Cardiac fibroblast (primary cell): ENCODE measurements around the gene OR1I1.

Source experiments
- DNase-seq, 2 donors: peaks; one replicate each; pipeline versions ENCODE4 v3.0.0 to v3.0.0-alpha.2; 2010; ENCODE audit warnings: low read depth in 2 of 2
- H3K4me3 ChIP-seq, 2 donors: replicated peaks in 1 of 2; 1 replicate in 1 of 2; 2 replicates in 1 of 2; pipeline ENCODE4 v1.5.1; 2011; ENCODE audit warnings: low read depth in 2 of 2, low read length in 2 of 2, mild to moderate bottlenecking in 2 of 2, moderate library complexity in 1 of 2
- TF ChIP-seq, protein P1 (sequence below): IDR thresholded peaks from one replicate; pipeline ENCODE4 v1.5.1; 2011; ENCODE audit warnings: low read depth, mild to moderate bottlenecking, low read length, inconsistent platforms

Gene OR1I1

DNA sequence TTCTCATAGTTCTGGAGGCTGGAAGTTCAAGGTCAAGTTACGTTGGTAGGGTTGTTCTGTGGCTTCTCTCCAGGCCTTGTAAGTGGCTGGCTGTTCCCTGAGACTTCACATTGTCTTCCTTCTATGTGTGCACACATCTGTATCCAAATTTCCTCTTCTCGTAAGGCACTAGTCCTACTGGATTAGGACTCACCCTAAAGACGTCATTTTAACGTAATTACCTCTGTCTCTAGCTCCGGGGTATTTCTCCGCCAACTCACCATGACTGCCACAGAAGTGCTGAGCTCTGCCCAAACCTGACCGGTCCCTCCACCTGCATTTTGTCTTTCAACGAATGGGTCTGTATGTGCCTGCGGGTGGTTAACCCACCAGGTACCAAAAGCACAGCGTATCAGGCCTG lies 16.4 kb downstream of the OR1I1 start:
- no peak overlapping the region for H3K4me3 ChIP-seq
- TF ChIP-seq, protein P1, sequence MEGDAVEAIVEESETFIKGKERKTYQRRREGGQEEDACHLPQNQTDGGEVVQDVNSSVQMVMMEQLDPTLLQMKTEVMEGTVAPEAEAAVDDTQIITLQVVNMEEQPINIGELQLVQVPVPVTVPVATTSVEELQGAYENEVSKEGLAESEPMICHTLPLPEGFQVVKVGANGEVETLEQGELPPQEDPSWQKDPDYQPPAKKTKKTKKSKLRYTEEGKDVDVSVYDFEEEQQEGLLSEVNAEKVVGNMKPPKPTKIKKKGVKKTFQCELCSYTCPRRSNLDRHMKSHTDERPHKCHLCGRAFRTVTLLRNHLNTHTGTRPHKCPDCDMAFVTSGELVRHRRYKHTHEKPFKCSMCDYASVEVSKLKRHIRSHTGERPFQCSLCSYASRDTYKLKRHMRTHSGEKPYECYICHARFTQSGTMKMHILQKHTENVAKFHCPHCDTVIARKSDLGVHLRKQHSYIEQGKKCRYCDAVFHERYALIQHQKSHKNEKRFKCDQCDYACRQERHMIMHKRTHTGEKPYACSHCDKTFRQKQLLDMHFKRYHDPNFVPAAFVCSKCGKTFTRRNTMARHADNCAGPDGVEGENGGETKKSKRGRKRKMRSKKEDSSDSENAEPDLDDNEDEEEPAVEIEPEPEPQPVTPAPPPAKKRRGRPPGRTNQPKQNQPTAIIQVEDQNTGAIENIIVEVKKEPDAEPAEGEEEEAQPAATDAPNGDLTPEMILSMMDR = no peak
- DNase-seq = no peak

DNA sequence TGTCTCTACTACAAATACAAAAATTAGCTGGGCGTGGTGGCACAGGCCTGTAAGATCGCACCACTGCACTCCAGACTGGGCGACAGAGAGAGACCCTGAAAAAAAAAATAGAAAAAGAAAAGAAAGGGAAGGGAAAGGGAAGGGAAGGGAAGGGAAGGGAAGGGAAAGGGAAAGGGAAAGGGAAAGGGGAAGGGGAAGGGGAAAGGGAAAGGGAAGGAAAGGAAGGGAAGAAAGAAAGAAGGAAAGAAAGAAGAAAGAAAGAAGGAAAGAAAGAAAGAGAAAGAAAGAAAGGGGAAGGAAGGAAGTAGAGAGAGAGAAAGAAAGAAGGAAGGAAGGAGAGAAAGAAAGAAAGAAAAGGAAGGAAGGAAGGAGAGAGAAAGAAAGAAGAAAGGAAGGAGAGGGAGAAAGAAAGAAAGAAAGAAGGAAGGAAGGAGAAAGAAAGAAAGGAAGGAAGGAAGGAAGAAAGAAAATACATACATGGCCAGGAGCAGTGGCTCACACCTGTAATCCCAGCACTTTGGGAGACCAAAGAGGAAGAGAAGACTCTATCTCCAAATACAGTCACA lies 17.1 kb downstream of the OR1I1 start:
- TF ChIP-seq, protein P1 = no peak
- no peak overlapping the region for H3K4me3 ChIP-seq
- DNase-seq = no peak

DNA sequence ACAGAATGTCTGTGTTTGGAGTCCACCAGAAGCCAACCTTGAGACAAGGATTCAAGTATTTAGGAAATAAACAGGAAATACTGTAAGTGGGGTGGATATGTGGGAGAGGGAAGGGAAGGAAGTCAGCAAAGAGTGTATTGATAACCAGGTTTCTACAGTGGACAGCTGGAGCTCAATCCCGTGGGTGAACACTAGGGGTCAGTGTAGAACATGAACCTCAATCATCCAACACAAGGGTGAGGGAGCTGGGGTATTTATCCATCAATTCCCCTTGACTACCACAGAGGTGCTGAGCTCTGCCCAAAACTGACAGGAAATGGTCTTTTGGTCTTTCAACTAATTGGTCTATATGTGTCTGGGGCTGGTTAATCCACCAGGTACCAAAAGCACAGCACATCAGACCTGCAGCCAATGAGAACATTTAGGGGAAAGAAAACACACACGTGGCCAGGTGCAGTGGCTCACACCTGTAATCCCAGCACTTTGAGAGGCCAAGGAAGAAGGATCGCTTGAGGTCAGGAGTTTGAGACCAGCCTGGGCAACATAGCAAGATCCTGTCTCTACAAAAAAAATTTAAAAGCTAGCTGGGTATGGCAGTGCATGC lies 19.6 kb downstream of the OR1I1 start:
- H3K4me3 ChIP-seq = no peak overlapping the region
- TF ChIP-seq, protein P1 = peak; percentile 80
- peak; percentile 67 to 72 for DNase-seq

DNA sequence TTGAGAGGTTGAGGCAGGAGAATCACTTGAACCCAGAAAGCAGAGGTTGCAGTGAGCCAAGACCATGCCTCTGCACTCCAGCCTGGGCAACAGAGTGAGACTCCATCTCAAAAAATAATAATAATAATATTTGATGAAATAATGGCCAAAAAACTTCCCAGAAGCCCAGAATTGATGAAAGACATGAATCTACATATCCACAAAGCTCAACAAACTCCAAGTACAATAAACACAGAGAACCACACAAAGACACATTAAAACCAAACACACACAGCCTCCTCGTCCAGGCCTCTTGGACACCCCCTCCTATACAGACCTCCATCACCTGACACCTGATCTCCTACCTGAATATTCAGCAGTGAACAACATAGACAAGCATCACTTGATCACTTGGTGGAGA lies 22.0 kb downstream of the OR1I1 start:
- TF ChIP-seq, protein P1 = no peak
- no peak for DNase-seq
- H3K4me3 ChIP-seq = no peak overlapping the region

DNA sequence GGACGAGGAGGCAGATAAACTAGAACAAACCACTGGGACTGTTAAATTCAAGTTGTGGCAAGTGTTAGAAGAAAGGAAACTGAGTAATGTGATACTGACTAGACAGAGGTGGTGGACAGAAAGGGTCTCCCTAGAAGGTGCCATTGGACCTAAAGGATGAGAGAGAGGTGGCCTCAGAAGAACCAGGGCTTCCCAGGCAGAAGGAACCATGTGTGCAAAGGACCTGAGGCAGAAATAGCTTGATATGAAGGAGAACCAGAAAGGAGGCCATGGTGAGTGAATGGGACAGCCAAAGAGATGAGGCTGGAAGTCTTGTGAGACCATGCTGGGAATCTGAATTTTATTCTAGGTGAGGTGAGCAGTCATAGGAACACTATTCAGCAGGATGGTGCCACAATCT lies 22.4 kb downstream of the OR1I1 start:
- no peak overlapping the region for H3K4me3 ChIP-seq
- TF ChIP-seq, protein P1 = no peak
- DNase-seq = no peak

DNA sequence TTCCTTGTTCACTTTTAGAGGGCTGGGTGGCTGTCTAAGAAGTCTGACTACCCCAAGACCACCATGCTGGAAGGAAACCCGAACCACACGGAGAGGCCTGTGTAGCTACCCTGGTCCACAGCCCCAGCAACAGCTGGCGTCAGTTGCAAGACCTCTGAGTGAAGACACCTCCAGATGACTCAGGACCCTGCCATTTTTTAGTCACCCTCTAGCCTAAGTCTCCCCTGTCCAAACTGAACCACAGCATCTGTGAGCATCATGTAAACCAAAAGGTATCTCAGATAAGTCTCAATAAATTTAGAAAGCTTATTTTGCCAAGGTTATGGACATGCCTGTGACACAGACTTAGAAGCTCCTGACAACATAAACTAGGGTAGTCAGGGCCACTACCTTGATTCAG lies 23.0 kb downstream of the OR1I1 start:
- TF ChIP-seq, protein P1 = no peak
- no peak overlapping the region for H3K4me3 ChIP-seq
- DNase-seq = no peak
